ENCODE results near the gene DIRAS3. TPM values are rescaled to one million over a fixed set of nuclear protein-coding genes. Genes with fewer than 3 reads are reported as not detected.

DIRAS3 gene
- total and polyA plus RNA-seq, 9 donors: 44.4 to 109 (median 66.5) TPM

DNA sequence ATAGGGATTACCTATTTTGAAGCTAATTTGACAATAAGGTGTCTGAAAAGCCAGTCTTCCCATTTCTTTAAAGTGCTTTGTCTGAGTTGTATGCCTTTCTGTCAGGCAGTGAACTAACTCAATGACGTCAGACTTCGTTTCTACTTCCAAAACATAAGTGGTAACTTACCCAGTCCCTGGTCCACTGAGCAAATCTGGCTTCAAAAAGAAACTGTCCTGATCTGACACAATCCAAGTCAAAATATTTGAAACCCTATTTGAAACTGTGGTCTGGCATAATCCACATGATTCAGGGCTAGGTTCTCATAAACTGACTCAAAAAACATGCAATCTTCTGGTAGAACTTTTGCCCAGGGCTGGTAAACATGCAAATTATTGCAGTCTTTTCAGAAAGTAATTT is 34.0 kb downstream of the DIRAS3 start:
- H3K9me3 ChIP-seq: no peaks in the 10 kb centered on the region
- H3K27ac ChIP-seq: no peak overlapping the region
- no peak for TF ChIP-seq EP300 (IDR thresholded peaks at IDR 0.05)
- TF ChIP-seq, protein P1, sequence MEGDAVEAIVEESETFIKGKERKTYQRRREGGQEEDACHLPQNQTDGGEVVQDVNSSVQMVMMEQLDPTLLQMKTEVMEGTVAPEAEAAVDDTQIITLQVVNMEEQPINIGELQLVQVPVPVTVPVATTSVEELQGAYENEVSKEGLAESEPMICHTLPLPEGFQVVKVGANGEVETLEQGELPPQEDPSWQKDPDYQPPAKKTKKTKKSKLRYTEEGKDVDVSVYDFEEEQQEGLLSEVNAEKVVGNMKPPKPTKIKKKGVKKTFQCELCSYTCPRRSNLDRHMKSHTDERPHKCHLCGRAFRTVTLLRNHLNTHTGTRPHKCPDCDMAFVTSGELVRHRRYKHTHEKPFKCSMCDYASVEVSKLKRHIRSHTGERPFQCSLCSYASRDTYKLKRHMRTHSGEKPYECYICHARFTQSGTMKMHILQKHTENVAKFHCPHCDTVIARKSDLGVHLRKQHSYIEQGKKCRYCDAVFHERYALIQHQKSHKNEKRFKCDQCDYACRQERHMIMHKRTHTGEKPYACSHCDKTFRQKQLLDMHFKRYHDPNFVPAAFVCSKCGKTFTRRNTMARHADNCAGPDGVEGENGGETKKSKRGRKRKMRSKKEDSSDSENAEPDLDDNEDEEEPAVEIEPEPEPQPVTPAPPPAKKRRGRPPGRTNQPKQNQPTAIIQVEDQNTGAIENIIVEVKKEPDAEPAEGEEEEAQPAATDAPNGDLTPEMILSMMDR (IDR thresholded peaks at IDR 0.05): no peak
- no peak for TF ChIP-seq POLR2A (IDR thresholded peaks at IDR 0.05)
- intact Hi-C loops (cut with DNase I): loop anchor here in 2 of 4 donors (10.0 kb wide), 2 partner anchors 88 to 162 kb away; no protein-coding TSS in a partner anchor
- 63 to 72% (median 70%) methylated on average over 2 of the region's 2 CpGs for WGBS, 3 donors
- DNase-seq: no peak
- H3K4me3 ChIP-seq: no peak overlapping the region
- H3K36me3 ChIP-seq: no peaks in the 10 kb centered on the region
- H3K4me1 ChIP-seq (ENCODE audit: insufficient read depth): no peaks in the 10 kb centered on the region
- H3K27me3 ChIP-seq: no peaks in the 10 kb centered on the region

DNA sequence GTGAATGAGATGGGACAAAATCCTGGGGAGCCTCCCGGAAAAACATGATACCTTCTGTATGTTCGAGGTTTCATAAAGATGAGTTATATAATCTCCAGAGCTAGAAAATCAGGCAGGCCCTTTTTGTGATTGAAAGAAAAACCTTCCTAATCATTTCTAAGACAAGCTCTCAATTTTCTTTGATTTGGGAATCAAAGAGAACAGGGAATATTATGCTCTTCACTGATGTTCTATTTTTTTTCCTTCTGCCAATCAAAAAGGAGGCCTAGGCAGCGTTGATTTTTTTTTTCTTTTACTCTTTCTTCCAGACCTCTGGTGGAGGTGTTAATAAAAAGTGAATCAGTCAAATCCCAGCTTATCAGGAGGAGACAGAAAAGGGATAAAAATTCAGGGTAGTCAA is 34.5 kb downstream of the DIRAS3 start:
- no peaks in the 10 kb centered on the region for H3K36me3 ChIP-seq
- no peak overlapping the region for H3K27ac ChIP-seq
- TF ChIP-seq EP300 (IDR thresholded peaks at IDR 0.05) (no peak), POLR2A (IDR thresholded peaks at IDR 0.05) (no peak)
- TF ChIP-seq, protein P1 (IDR thresholded peaks at IDR 0.05): no peak
- H3K27me3 ChIP-seq: no peaks in the 10 kb centered on the region
- no peaks in the 10 kb centered on the region for H3K4me1 ChIP-seq (ENCODE audit: insufficient read depth)
- DNase-seq: no peak
- intact Hi-C loops (cut with DNase I): loop anchor here in 2 of 4 donors (10.0 kb wide), 2 partner anchors 89 to 161 kb away; no protein-coding TSS in a partner anchor
- no peak overlapping the region for H3K4me3 ChIP-seq
- WGBS, 3 donors: 89 to 93% (median 90%) methylated on average over 3 of the region's 3 CpGs
- H3K9me3 ChIP-seq: no peaks in the 10 kb centered on the region

DNA sequence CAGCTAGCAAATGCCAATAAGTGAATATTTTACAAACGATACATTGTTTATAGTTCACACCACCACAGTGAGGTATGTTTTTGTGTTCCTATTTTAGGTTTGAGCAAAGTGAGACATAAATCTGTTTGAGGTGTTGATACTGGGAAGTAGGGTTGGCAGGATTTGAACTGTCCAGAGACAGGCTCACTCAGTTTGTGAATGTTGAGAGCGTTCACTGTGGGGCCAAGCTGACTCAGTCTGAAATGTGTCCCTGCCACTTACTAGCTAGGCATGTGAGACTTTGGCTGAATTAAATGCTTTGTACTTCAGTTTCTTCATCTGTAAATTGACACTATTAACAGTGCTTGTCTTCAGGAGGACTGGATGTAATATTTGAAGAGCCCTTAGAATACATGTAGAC is 35.1 kb downstream of the DIRAS3 start:
- intact Hi-C loops (cut with DNase I): loop anchor here in 2 of 4 donors (10.0 kb wide), 2 partner anchors 89 to 161 kb away; no protein-coding TSS in a partner anchor
- Histone ChIP-seq H3K9me3 (no peaks in the 10 kb centered on the region), H3K4me1 (ENCODE audit: insufficient read depth) (no peaks in the 10 kb centered on the region), H3K27me3 (no peaks in the 10 kb centered on the region), H3K4me3 (no peak overlapping the region), H3K27ac (no peak overlapping the region), H3K36me3 (no peaks in the 10 kb centered on the region)
- TF ChIP-seq POLR2A (IDR thresholded peaks at IDR 0.05): no peak
- TF ChIP-seq EP300 (IDR thresholded peaks at IDR 0.05): no peak
- TF ChIP-seq, protein P1 (IDR thresholded peaks at IDR 0.05): no peak
- 70 to 82% (median 70%) methylated on average over 2 of the region's 2 CpGs for WGBS, 3 donors
- no peak for DNase-seq

DNA sequence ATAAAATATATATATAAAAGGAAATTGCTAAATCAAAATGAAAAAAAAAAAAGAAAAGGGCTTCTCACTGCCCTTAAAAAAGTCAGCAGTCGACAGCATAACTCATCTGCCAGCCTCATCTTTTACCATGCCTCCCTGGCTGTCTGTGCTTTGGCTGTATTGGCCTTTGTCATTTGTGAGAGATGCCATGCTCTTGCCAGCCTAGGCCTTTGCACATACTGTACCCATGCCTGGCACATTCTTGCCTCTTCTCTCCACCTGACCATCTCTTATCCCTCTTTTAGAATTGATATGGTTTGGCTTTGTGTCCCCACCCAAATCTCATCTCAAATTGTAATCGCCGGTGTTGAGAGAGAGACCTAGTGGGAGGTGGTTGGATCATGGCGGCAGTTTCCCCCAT is 37.1 kb downstream of the DIRAS3 start:
- no peak for DNase-seq
- 94 to 99% (median 98%) methylated on average over 4 of the region's 4 CpGs for WGBS, 3 donors

More for the DNA sequence above, 37.1 kb downstream of the DIRAS3 start:
- no peaks in the 10 kb centered on the region for H3K27me3 ChIP-seq
- H3K4me3 ChIP-seq: no peak overlapping the region
- no peaks in the 10 kb centered on the region for H3K36me3 ChIP-seq
- intact Hi-C loops (cut with DNase I): loop anchor here in 3 of 4 donors (5.0 to 10.0 kb wide), 3 partner anchors 91 to 161 kb away; no protein-coding TSS in a partner anchor
- H3K9me3 ChIP-seq: no peaks in the 10 kb centered on the region
- H3K4me1 ChIP-seq (ENCODE audit: insufficient read depth): no peaks in the 10 kb centered on the region
- TF ChIP-seq, protein P1 (IDR thresholded peaks at IDR 0.05): no peak
- TF ChIP-seq POLR2A (IDR thresholded peaks at IDR 0.05): no peak
- TF ChIP-seq EP300 (IDR thresholded peaks at IDR 0.05): no peak
- no peak overlapping the region for H3K27ac ChIP-seq
